Neutrophil (primary cell): ENCODE results near the gene EIF3D.
"Not testable (repeated sequence)": the region's sequence is repeated elsewhere in the genome, so short reads cannot be mapped to it uniquely, and the experiment has no call there.

ENCODE experiments used
- H3K27ac ChIP-seq: fragments of 200-600 bp; sonication (generic); 2 replicates; pipeline ENCODE4 v1.5.1; 2016; ENCODE audit warnings: mild to moderate bottlenecking, moderate library complexity
- H3K27me3 ChIP-seq: fragments of 200-600 bp; sonication (generic); 2 replicates; pipeline ENCODE4 v1.6.0; 2016; ENCODE audit warnings: mild to moderate bottlenecking
- H3K36me3 ChIP-seq: fragments of 200-600 bp; sonication (generic); 2 replicates; pipeline ENCODE4 v1.5.1; 2017
- H3K4me1 ChIP-seq, 2 experiments: fragments of 200-600 bp in 1 of 2; sonication (generic) in 1 of 2; 1 replicate in 1 of 2; 2 replicates in 1 of 2; pipeline versions ENCODE4 v1.5.1 to v1.6.1; 2013 to 2016; ENCODE audit warnings: low read depth in 1 of 2, low read length in 1 of 2, mild to moderate bottlenecking in 1 of 2, moderate library complexity in 1 of 2; ENCODE audit not compliant: control insufficient read depth in 1 of 2, insufficient read depth in 1 of 2
- H3K4me3 ChIP-seq, 2 experiments: fragments of 200-600 bp in 1 of 2; sonication (generic) in 1 of 2; 1 replicate in 1 of 2; 2 replicates in 1 of 2; pipeline ENCODE4 v1.5.1; 2013 to 2016; ENCODE audit warnings: low read depth in 1 of 2, low read length in 1 of 2, mild to moderate bottlenecking in 1 of 2, moderate library complexity in 1 of 2
- H3K9me3 ChIP-seq: fragments of 200-600 bp; sonication (generic); 2 replicates; pipeline ENCODE4 v1.5.1; 2016
- CTCF ChIP-seq: fragments of 200-600 bp; sonication (generic); IDR thresholded peaks from 2 replicates; pipeline ENCODE4 v1.5.1; 2016; ENCODE audit warnings: antibody characterized with exemption

EIF3D gene

GRCh38 chr22:36541831-36542411 lies 13.0 kb upstream of the EIF3D start:
- H3K9me3 ChIP-seq, result no peaks in the 10 kb centered on the region
- H3K4me1 ChIP-seq, result no peaks in the 10 kb centered on the region
- no peak overlapping the region for H3K27ac ChIP-seq
- H3K27me3 ChIP-seq, result peaks cover 22% of the 10 kb centered on the region
- no peaks in the 10 kb centered on the region for H3K36me3 ChIP-seq
- no peak overlapping the region for H3K4me3 ChIP-seq
- no peak for TF ChIP-seq CTCF

- Histone ChIP-seq H3K9me3 (no peaks in the 10 kb centered on the region), H3K36me3 (no peaks in the 10 kb centered on the region), H3K4me3 (no peak overlapping the region), H3K27me3 (peaks cover 20% of the 10 kb centered on the region), H3K4me1 (no peaks in the 10 kb centered on the region), H3K27ac (no peak overlapping the region)
- TF ChIP-seq CTCF, result no peak
Observed at GRCh38 chr22:36540867-36541642, 12.1 kb upstream of the EIF3D start.

- no peak for TF ChIP-seq CTCF
- Histone ChIP-seq H3K4me3 (no peak overlapping the region), H3K27ac (no peak overlapping the region), H3K36me3 (no peaks in the 10 kb centered on the region), H3K27me3 (peaks cover 14% of the 10 kb centered on the region), H3K4me1 (no peaks in the 10 kb centered on the region), H3K9me3 (no peaks in the 10 kb centered on the region)
Observed at GRCh38 chr22:36538529-36538928, 9.6 kb upstream of the EIF3D start.

- Histone ChIP-seq H3K36me3 (no peaks in the 10 kb centered on the region), H3K27me3 (peaks cover 14% of the 10 kb centered on the region), H3K27ac (no peak overlapping the region), H3K4me3 (no peak overlapping the region), H3K9me3 (no peaks in the 10 kb centered on the region), H3K4me1 (no peaks in the 10 kb centered on the region)
- no peak for TF ChIP-seq CTCF
Observed at GRCh38 chr22:36536717-36537116, 7.8 kb upstream of the EIF3D start.

- not testable (repeated sequence) for H3K36me3 ChIP-seq, H3K27ac ChIP-seq, H3K27me3 ChIP-seq, H3K9me3 ChIP-seq, H3K4me3 ChIP-seq
- peaks cover 11 to 12% of the 10 kb centered on the region in 2 experiments for H3K4me1 ChIP-seq
Observed at GRCh38 chr22:36533320-36533719, 4.4 kb upstream of the EIF3D start.

- Histone ChIP-seq H3K27me3 (peaks cover 8% of the 10 kb centered on the region), H3K4me3 (no peak overlapping the region), H3K4me1 (peaks cover 19 to 20% of the 10 kb centered on the region in 2 experiments), H3K27ac (no peak overlapping the region), H3K36me3 (no peaks in the 10 kb centered on the region), H3K9me3 (no peaks in the 10 kb centered on the region)
- no peak for TF ChIP-seq CTCF
Observed at GRCh38 chr22:36532466-36532865, 3.5 kb upstream of the EIF3D start.
